Liver (tissue), 9 donors: ENCODE data around the gene DNAJB6. TPM values are rescaled to one million over a fixed set of nuclear protein-coding genes. Genes with fewer than 3 reads are reported as not detected.

Experiments
- DNase-seq: peaks from one replicate; pipeline ENCODE4 v3.0.0-alpha.2; 2017; ENCODE audit warnings: low spot score
- H3K27ac ChIP-seq, 2 donors: one replicate each; pipeline ENCODE4 v1.7.0; 2013; ENCODE audit warnings: inconsistent platforms in 2 of 2, low read length in 2 of 2, control low read depth in 1 of 2, low read depth in 1 of 2, mild to moderate bottlenecking in 1 of 2
- H3K27me3 ChIP-seq, 4 donors: one replicate each; pipeline versions ENCODE4 v1.6.1 to v1.7.0; 2013; ENCODE audit warnings: low read length in 3 of 4, inconsistent platforms in 1 of 4, mild to moderate bottlenecking in 1 of 4, moderate library complexity in 1 of 4; ENCODE audit not compliant: control insufficient read depth in 4 of 4, insufficient read depth in 4 of 4
- H3K36me3 ChIP-seq, 4 donors: one replicate each; pipeline versions ENCODE4 v1.6.1 to v1.7.0; 2013; ENCODE audit warnings: low read length in 3 of 4, mild to moderate bottlenecking in 3 of 4, low read depth in 1 of 4, moderate library complexity in 1 of 4; ENCODE audit not compliant: control insufficient read depth in 4 of 4, insufficient read depth in 3 of 4
- H3K4me1 ChIP-seq, 4 donors: one replicate each; pipeline versions ENCODE4 v1.6.1 to v1.7.0; 2013; ENCODE audit warnings: low read length in 3 of 4, mild to moderate bottlenecking in 3 of 4, moderate library complexity in 1 of 4; ENCODE audit not compliant: control insufficient read depth in 4 of 4, insufficient read depth in 4 of 4
- H3K4me3 ChIP-seq, 3 donors: one replicate each; pipeline versions ENCODE4 v1.6.1 to v1.7.0; 2013; ENCODE audit warnings: low read length in 3 of 3, control low read depth in 1 of 3, low read depth in 1 of 3, mild to moderate bottlenecking in 1 of 3
- H3K9ac ChIP-seq, 2 donors: one replicate each; pipeline ENCODE4 v1.7.0; 2013; ENCODE audit warnings: low read length in 2 of 2, mild to moderate bottlenecking in 2 of 2, moderate library complexity in 2 of 2, control low read depth in 1 of 2, low read depth in 1 of 2
- H3K9me3 ChIP-seq, 4 donors: one replicate each; pipeline versions ENCODE4 v1.6.1 to v1.7.0; 2013; ENCODE audit warnings: low read length in 3 of 4; ENCODE audit not compliant: control insufficient read depth in 4 of 4
- EGR1 ChIP-seq, 2 donors: IDR thresholded peaks; 2 replicates each; pipeline ENCODE4 v1.6.1; 2016 to 2018; ENCODE audit warnings: antibody characterized with exemption in 2 of 2, low read depth in 2 of 2
- FOXA1 ChIP-seq: IDR thresholded peaks from 2 replicates; pipeline ENCODE4 v1.6.1; 2016; ENCODE audit warnings: antibody characterized with exemption
- FOXA2 ChIP-seq: IDR thresholded peaks from 2 replicates; pipeline ENCODE4 v1.6.1; 2016; ENCODE audit warnings: antibody characterized with exemption
- GABPA ChIP-seq, 2 donors: IDR thresholded peaks in 1 of 2; conservative IDR thresholded peaks in 1 of 2; 2 replicates each; pipeline ENCODE4 v1.6.1; 2016; ENCODE audit warnings: antibody characterized with exemption in 2 of 2, mild to moderate bottlenecking in 1 of 2, moderate library complexity in 1 of 2
- HNF4A ChIP-seq, 2 donors: conservative IDR thresholded peaks; 2 replicates each; pipeline ENCODE4 v1.6.1; 2016; ENCODE audit warnings: antibody characterized with exemption in 2 of 2, mild to moderate bottlenecking in 2 of 2
- NR2F2 ChIP-seq: IDR thresholded peaks from 2 replicates; pipeline ENCODE4 v1.6.1; 2016; ENCODE audit warnings: antibody characterized with exemption
- RAD21 ChIP-seq, 2 donors: IDR thresholded peaks; 2 replicates each; pipeline ENCODE4 v1.6.1; 2016; ENCODE audit warnings: antibody characterized with exemption in 2 of 2, mild to moderate bottlenecking in 2 of 2
- TAF1 ChIP-seq: conservative IDR thresholded peaks from 2 replicates; pipeline ENCODE4 v1.6.1; 2016; ENCODE audit warnings: antibody characterized with exemption, mild to moderate bottlenecking
- WGBS: extraction: QIAGEN DNeasy Blood & Tissue Kit; methylation state at CpG from one replicate; pipeline ENCODE4 v1.1.7; 2013; 5-methylcytosine and 5-hydroxymethylcytosine counted together
- polyA plus RNA-seq, 2 donors: library from polyadenylated mRNA; stranded (reverse) in 1 of 2; unstranded in 1 of 2; fragments of 200-250 nt in 1 of 2; fragments of >200 nt in 1 of 2; fragmentation: Nextera tagmentation in 1 of 2; extraction: Ambion mirVana in 1 of 2; gene quantifications; one replicate each; pipeline versions ENCODE4 v1.2.1 to v1.2.3, GENCODE V29; 2013 to 2015
- total RNA-seq, 2 donors: library from RNA; depleted of rRNA; stranded (reverse); fragments of >200 nt; gene quantifications; one replicate each; pipeline ENCODE4 v1.2.3, GENCODE V29; 2014
- TF ChIP-seq, protein P1 (sequence below): IDR thresholded peaks from 2 replicates; pipeline ENCODE4 v1.6.1; 2016; ENCODE audit warnings: antibody characterized with exemption
- TF ChIP-seq, protein P2 (sequence below): fragments of 150-350 bp; IDR thresholded peaks from 2 replicates; pipeline ENCODE4 v1.5.1; 2017; ENCODE audit warnings: improper control_type of control experiment, low read depth, low read length; ENCODE audit not compliant: missing input control
- donor health status: healthy.
- donor health status: healthy.
- donor health status: healthy.
- donor health status: healthy.
- donor health status: healthy.

The DNAJB6 gene
- total and polyA plus RNA-seq, 4 donors: 26.5 to 46.6 (median 42.4) TPM

DNA sequence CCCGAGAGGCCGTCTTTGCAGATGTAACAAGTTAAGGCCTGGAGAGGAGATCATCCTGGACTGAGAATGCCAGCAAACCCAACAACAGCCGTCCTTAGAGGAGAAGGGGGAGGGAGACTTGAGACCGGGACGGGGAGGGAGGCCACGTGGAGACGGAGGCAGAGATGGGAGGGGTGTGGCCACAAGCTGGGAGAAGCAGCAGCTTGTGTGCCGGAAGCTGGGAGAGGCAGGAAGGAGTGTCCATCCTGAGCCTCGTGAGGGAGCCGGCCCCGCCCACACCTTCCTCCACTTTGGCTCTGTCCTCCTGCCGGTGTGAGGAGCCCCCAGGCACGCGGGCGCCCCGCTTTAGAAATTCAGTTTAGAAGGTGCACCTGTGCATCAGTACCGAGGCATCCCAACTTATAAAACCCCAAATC is 95.7 kb downstream of the DNAJB6 start:
- DNase-seq: no peak
- H3K4me3 ChIP-seq: no peak overlapping the region
- no peaks in the 10 kb centered on the region for H3K4me1 ChIP-seq
- 26% methylated on average over 17 of the region's 17 CpGs for WGBS
- no peaks in the 10 kb centered on the region for H3K36me3 ChIP-seq
- TF ChIP-seq TAF1: no peak
- TF ChIP-seq, protein P1, sequence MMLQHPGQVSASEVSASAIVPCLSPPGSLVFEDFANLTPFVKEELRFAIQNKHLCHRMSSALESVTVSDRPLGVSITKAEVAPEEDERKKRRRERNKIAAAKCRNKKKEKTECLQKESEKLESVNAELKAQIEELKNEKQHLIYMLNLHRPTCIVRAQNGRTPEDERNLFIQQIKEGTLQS: no peak
- H3K9ac ChIP-seq: no peak overlapping the region
- H3K27ac ChIP-seq: no peak overlapping the region
- H3K27me3 ChIP-seq: no peaks in the 10 kb centered on the region
- no peaks in the 10 kb centered on the region for H3K9me3 ChIP-seq

DNA sequence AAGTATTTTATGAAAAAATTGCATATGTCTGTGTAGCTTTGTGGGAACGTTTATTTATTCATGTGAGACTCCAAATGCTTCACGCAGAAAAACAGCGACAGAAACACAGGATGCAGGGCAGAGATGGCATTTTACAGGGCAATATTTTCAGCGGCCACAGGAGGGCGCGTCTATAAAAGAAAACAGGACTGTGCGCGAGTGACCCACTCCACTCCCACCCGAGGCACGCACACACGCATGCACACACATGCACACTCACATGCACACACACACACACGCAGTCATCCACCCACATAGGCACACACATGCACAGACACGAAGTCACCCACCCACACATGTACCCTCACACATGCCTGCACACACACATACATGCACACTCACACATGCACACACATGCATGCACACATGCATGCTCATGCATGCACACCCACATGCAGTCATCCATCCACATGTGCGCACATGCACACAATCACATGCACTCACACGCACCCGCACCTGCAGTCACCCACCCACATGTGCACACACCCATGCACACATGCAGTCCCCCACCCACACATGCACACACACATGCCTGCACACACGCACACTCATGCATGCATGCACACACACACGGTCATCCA is 96.3 kb downstream of the DNAJB6 start:
- no peak overlapping the region for H3K27ac ChIP-seq
- DNase-seq: peak; percentile 58
- H3K36me3 ChIP-seq: no peaks in the 10 kb centered on the region
- H3K9me3 ChIP-seq: no peaks in the 10 kb centered on the region
- no peaks in the 10 kb centered on the region for H3K4me1 ChIP-seq
- TF ChIP-seq FOXA1 (no peak), FOXA2 (no peak), EGR1 (IDR thresholded peaks at IDR 0.05; ENCODE audit: low read depth in 2 of 2) (no peak), HNF4A (conservative IDR thresholded peaks at IDR 0.05) (no peak), NR2F2 (no peak), RAD21 (IDR thresholded peaks at IDR 0.05) (peak; percentile 71 to 76)
- TF ChIP-seq, protein P1: no peak
- TF ChIP-seq, protein P2, sequence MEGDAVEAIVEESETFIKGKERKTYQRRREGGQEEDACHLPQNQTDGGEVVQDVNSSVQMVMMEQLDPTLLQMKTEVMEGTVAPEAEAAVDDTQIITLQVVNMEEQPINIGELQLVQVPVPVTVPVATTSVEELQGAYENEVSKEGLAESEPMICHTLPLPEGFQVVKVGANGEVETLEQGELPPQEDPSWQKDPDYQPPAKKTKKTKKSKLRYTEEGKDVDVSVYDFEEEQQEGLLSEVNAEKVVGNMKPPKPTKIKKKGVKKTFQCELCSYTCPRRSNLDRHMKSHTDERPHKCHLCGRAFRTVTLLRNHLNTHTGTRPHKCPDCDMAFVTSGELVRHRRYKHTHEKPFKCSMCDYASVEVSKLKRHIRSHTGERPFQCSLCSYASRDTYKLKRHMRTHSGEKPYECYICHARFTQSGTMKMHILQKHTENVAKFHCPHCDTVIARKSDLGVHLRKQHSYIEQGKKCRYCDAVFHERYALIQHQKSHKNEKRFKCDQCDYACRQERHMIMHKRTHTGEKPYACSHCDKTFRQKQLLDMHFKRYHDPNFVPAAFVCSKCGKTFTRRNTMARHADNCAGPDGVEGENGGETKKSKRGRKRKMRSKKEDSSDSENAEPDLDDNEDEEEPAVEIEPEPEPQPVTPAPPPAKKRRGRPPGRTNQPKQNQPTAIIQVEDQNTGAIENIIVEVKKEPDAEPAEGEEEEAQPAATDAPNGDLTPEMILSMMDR: peak; percentile 61
- no peak overlapping the region for H3K9ac ChIP-seq
- no peak overlapping the region for H3K4me3 ChIP-seq
- 28% methylated on average over 18 of the region's 18 CpGs for WGBS
- no peaks in the 10 kb centered on the region for H3K27me3 ChIP-seq

DNA sequence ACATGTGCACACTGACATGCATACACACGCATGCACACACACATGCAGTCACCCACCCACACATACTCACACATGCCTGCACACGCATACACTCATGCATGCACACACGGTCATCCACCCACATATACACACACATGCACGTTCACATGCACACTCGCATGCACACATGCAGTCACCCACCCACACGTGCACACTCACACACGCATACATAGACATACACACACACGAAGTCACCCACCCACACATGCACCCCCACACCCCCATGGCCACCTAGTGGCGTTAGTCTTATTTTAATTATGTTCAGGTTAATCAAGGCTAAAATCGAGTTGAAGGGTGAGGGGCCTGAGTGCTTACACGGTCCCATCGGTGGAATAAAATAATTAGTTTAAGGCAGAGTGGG is 96.8 kb downstream of the DNAJB6 start:
- no peaks in the 10 kb centered on the region for H3K27me3 ChIP-seq
- no peak for TF ChIP-seq RAD21 (IDR thresholded peaks at IDR 0.05)
- no peak for DNase-seq
- H3K4me3 ChIP-seq: no peak overlapping the region
- 80% methylated on average over 12 of the region's 12 CpGs for WGBS
- no peaks in the 10 kb centered on the region for H3K36me3 ChIP-seq
- H3K4me1 ChIP-seq: no peaks in the 10 kb centered on the region
- no peak overlapping the region for H3K9ac ChIP-seq
- no peaks in the 10 kb centered on the region for H3K9me3 ChIP-seq
- H3K27ac ChIP-seq: no peak overlapping the region

DNA sequence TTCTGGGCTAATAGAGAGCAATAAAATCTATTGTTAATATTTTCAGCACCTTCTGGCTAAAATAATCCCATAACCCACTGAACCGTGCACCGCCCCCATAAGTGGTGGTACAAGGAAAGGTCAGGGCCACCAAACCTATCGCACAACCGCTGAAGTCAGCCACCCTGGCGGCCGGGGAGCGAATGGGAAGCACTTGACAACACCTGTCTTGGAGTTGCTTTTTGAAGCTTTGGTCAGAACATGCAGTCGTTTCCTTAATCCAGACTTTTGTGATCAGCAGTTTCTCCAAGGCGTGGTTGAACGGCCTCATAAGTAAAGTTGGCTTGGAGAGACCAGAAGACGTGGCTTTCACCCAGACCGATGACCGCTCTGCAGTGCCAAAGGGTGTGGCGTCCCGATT is 97.4 kb downstream of the DNAJB6 start:
- no peaks in the 10 kb centered on the region for H3K4me1 ChIP-seq
- no peak overlapping the region for H3K4me3 ChIP-seq
- no peak for DNase-seq
- TF ChIP-seq GABPA (IDR thresholded peaks at IDR 0.05 in 1 of 2, conservative IDR thresholded peaks at IDR 0.05 in 1 of 2): no peak
- no peak for TF ChIP-seq RAD21 (IDR thresholded peaks at IDR 0.05)
- TF ChIP-seq FOXA1: no peak
- TF ChIP-seq EGR1 (IDR thresholded peaks at IDR 0.05; ENCODE audit: low read depth in 2 of 2): no peak
- no peak for TF ChIP-seq FOXA2
- no peak for TF ChIP-seq NR2F2
- TF ChIP-seq HNF4A (conservative IDR thresholded peaks at IDR 0.05): no peak
- no peaks in the 10 kb centered on the region for H3K9me3 ChIP-seq
- WGBS: 88% methylated on average over 15 of the region's 15 CpGs
- no peak overlapping the region for H3K9ac ChIP-seq
- H3K36me3 ChIP-seq: no peaks in the 10 kb centered on the region
- H3K27me3 ChIP-seq: no peaks in the 10 kb centered on the region
- H3K27ac ChIP-seq: no peak overlapping the region
